HepG2 (cell line): ENCODE data around the gene SULT2B1. TPM values are rescaled to one million over a fixed set of nuclear protein-coding genes. Genes with fewer than 3 reads are reported as not detected.

Experiments used
- CERS6 ChIP-seq: sonication (generic); formaldehyde crosslinking; IDR thresholded peaks from 2 replicates; pipeline ENCODE4 v1.5.0; 2020; ENCODE audit warnings: missing genetic modification reagents
- FOXO4 ChIP-seq: sonication (generic); formaldehyde crosslinking; conservative IDR thresholded peaks from 2 replicates; pipeline ENCODE4 v1.8.1; 2023; ENCODE audit warnings: missing genetic modification reagents
- HMG20B ChIP-seq: conservative IDR thresholded peaks from 2 replicates; pipeline ENCODE4 v1.6.1; 2016; ENCODE audit warnings: missing genetic modification reagents, missing compliant biosample characterization
- KDM4B ChIP-seq: sonication (generic); formaldehyde crosslinking; IDR thresholded peaks from 2 replicates; pipeline ENCODE4 v1.4.0; 2020; ENCODE audit warnings: missing genetic modification reagents
- PRDM15 ChIP-seq: sonication (generic); formaldehyde crosslinking; IDR thresholded peaks from 2 replicates; pipeline ENCODE4 v1.4.0; 2020; ENCODE audit warnings: missing genetic modification reagents
- RERE ChIP-seq: IDR thresholded peaks from 2 replicates; pipeline ENCODE4 v1.6.1; 2016; ENCODE audit warnings: low read depth, missing genetic modification reagents, missing compliant biosample characterization
- SP2 ChIP-seq: sonication (generic); formaldehyde crosslinking; IDR thresholded peaks from 2 replicates; pipeline ENCODE4 v1.5.1; 2020; ENCODE audit warnings: mild to moderate bottlenecking, missing genetic modification reagents
- THAP8 ChIP-seq: sonication (generic); formaldehyde crosslinking; IDR thresholded peaks from 2 replicates; pipeline ENCODE4 v1.5.1; 2020; ENCODE audit warnings: missing genetic modification reagents, mild to moderate bottlenecking, borderline replicate concordance
- YEATS4 ChIP-seq: sonication (generic); formaldehyde crosslinking; IDR thresholded peaks from 2 replicates; pipeline ENCODE4 v1.4.0; 2020; ENCODE audit warnings: missing genetic modification reagents, borderline replicate concordance
- ZNF24 ChIP-seq: fragments of 450-650 bp; IDR thresholded peaks from 2 replicates; pipeline ENCODE4 v1.6.1; 2017; ENCODE audit warnings: antibody characterized with exemption, mild to moderate bottlenecking
- ZNF251 ChIP-seq: sonication (generic); formaldehyde crosslinking; IDR thresholded peaks from 2 replicates; pipeline ENCODE4 v1.9.0; 2021; ENCODE audit warnings: mild to moderate bottlenecking, missing genetic modification reagents
- ZNF431 ChIP-seq: sonication (generic); formaldehyde crosslinking; IDR thresholded peaks from 2 replicates; pipeline ENCODE4 v1.9.0; 2022; ENCODE audit warnings: missing genetic modification reagents, low read depth, mild to moderate bottlenecking, borderline replicate concordance
- ZNF704 ChIP-seq: sonication (generic); formaldehyde crosslinking; IDR thresholded peaks from 2 replicates; pipeline ENCODE4 v1.8.1; 2023; ENCODE audit warnings: mild to moderate bottlenecking, inconsistent platforms, moderate library complexity, missing genetic modification reagents, borderline replicate concordance
- ZNF709 ChIP-seq: sonication (generic); formaldehyde crosslinking; IDR thresholded peaks from 2 replicates; pipeline ENCODE4 v1.5.0; 2020; ENCODE audit warnings: mild to moderate bottlenecking, missing genetic modification reagents
- ZSCAN21 ChIP-seq: sonication (generic); formaldehyde crosslinking; IDR thresholded peaks from 2 replicates; pipeline ENCODE4 v1.8.0; 2022; ENCODE audit warnings: mild to moderate bottlenecking, missing genetic modification reagents, moderate library complexity, borderline replicate concordance
- polyA plus RNA-seq, 8 experiments: library from polyadenylated mRNA; depleted of rRNA in 3 of 8; stranded (reverse) in 7 of 8; unstranded in 1 of 8; fragments of >200 nt; fragmentation: Illumina TruSeq in 4 of 8; extraction: Trizol in 4 of 8; gene quantifications; 2 replicates each; pipeline versions ENCODE4 v1.2.1 to v1.2.3, GENCODE V29; 2011 to 2016; ENCODE audit warnings: low read depth in 4 of 8, missing spikeins in 1 of 8, mixed read lengths in 1 of 8; ENCODE audit not compliant: insufficient read depth in 1 of 8
- total RNA-seq, 5 experiments: library from RNA; depleted of rRNA; stranded (reverse); fragments of >200 nt; fragmentation: Illumina TruSeq; extraction: Trizol; gene quantifications; 2 replicates each; pipeline ENCODE4 v1.2.3, GENCODE V29; 2016; ENCODE audit warnings: low read depth in 1 of 5

The SULT2B1 gene
- total and polyA plus RNA-seq, 2 of the 13 experiments (the other 11 are each of a cell fraction or from before 2014, with no cell fraction given): 0.13 TPM; not detected in 1

GRCh38 chr19:48635263-48635965, 83.4 kb downstream of the SULT2B1 start (continued):
- TF ChIP-seq YEATS4 (no peak), CERS6 (CRISPR knock-in tag) (no peak), ZNF24 (no peak), KDM4B (CRISPR knock-in tag) (no peak), PRDM15 (no peak), SP2 (no peak), ZNF704 (no peak), THAP8 (CRISPR knock-in tag) (no peak), RERE (CRISPR knock-in tag) (no peak), ZNF251 (CRISPR knock-in tag) (no peak), ZSCAN21 (no peak), ZNF431 (CRISPR knock-in tag) (no peak), ZNF709 (CRISPR knock-in tag) (0 out of 2 replicates have a peak, but pooled peaks have one; percentile 47), FOXO4 (no peak), HMG20B (CRISPR knock-in tag) (no peak)
